C4-2B (cell line): ENCODE data around the gene ACP7.

Experiments used
- ZFX ChIP-seq: fragments of 450-650 bp; IDR thresholded peaks from 2 replicates; pipeline ENCODE4 v1.6.1; 2017
- TF ChIP-seq, protein P1 (sequence below): fragments of 450-650 bp; conservative IDR thresholded peaks from 2 replicates; pipeline ENCODE4 v1.5.1; 2017; ENCODE audit warnings: mild to moderate bottlenecking

DNA sequence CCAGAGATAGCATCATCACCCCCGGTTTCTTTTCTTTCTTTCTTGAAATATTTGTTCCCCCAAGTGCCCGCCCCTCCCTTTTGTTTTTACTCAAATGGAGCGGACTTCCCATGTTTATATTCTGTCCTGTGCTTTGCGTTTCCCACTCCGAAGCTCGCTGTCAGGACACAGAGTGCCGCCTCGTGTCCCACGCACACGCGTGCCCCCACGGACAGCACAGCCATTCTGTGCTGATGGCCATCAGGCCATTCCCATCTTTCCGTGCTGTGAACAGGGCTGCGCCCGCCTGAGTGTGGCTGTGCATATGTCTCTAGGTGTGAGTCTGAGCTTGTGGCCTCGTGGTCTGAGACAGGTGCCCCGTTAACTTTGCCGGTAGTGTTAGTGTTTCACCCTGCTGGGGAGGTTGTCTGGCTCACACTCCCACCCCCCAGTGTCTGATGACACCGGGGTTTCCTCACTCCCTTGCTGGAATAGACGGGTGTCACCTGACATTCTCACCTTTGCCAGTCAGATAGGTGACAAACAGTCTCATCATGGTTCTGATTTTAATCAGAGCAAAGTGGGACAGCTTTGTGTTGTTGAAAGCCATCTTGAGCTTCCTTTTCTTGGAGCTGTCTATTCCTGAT, 48.3 kb downstream of the ACP7 start:
- TF ChIP-seq, protein P1, sequence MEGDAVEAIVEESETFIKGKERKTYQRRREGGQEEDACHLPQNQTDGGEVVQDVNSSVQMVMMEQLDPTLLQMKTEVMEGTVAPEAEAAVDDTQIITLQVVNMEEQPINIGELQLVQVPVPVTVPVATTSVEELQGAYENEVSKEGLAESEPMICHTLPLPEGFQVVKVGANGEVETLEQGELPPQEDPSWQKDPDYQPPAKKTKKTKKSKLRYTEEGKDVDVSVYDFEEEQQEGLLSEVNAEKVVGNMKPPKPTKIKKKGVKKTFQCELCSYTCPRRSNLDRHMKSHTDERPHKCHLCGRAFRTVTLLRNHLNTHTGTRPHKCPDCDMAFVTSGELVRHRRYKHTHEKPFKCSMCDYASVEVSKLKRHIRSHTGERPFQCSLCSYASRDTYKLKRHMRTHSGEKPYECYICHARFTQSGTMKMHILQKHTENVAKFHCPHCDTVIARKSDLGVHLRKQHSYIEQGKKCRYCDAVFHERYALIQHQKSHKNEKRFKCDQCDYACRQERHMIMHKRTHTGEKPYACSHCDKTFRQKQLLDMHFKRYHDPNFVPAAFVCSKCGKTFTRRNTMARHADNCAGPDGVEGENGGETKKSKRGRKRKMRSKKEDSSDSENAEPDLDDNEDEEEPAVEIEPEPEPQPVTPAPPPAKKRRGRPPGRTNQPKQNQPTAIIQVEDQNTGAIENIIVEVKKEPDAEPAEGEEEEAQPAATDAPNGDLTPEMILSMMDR: no peak
- TF ChIP-seq ZFX: no peak
